Keratinocyte (primary cell): Measurements from ENCODE around the gene CBLN3. TPM values are rescaled to one million over a fixed set of nuclear protein-coding genes. Genes with fewer than 3 reads are reported as not detected.

Experiments used
- DNase-seq: peaks from one replicate; pipeline ENCODE4 v3.0.0-alpha.2; 2011; ENCODE audit warnings: low read depth, missing footprints, low spot score
- FAIRE-seq: peaks from 2 replicates; lab custom pipeline; 2011; peaks lifted over from hg19 to GRCh38; lab: Jason Lieb, UNC
- H2AFZ ChIP-seq: 2 replicates; pipeline ENCODE4 v1.6.0; 2012; ENCODE audit warnings: low read length, control low read depth, inconsistent platforms; ENCODE audit not compliant: control insufficient read depth
- H3K27ac ChIP-seq: 2 replicates; pipeline ENCODE4 v1.5.1; 2011; ENCODE audit warnings: low read length; ENCODE audit not compliant: control insufficient read depth, insufficient read depth
- H3K27me3 ChIP-seq: 3 replicates; pipeline ENCODE4 v1.6.0; 2011; ENCODE audit warnings: low read length; ENCODE audit not compliant: control insufficient read depth, insufficient read depth; ENCODE audit errors: extremely low read depth
- H3K36me3 ChIP-seq, 2 experiments: 2 replicates in 1 of 2; 3 replicates in 1 of 2; pipeline ENCODE4 v1.5.1; 2011; ENCODE audit warnings: low read length in 2 of 2, mild to moderate bottlenecking in 1 of 2; ENCODE audit not compliant: control insufficient read depth in 2 of 2, insufficient read depth in 2 of 2; ENCODE audit errors: extremely low read depth in 1 of 2
- H3K4me1 ChIP-seq: 3 replicates; pipeline ENCODE4 v1.5.1; 2011; ENCODE audit warnings: low read length; ENCODE audit not compliant: control insufficient read depth, insufficient read depth; ENCODE audit errors: extremely low read depth
- H3K4me2 ChIP-seq: 3 replicates; pipeline ENCODE4 v1.6.0; 2011; ENCODE audit warnings: low read depth, low read length; ENCODE audit not compliant: control insufficient read depth, insufficient read depth; ENCODE audit errors: extremely low read depth
- H3K4me3 ChIP-seq, 3 experiments: fragments of 200-600 bp in 1 of 3; sonication (generic) in 1 of 3; 2 replicates in 2 of 3; 3 replicates in 1 of 3; pipeline ENCODE4 v1.5.1; 2011 to 2016; ENCODE audit warnings: low read length in 3 of 3, mild to moderate bottlenecking in 3 of 3, control low read depth in 2 of 3, inconsistent platforms in 1 of 3, low read depth in 1 of 3, mixed read lengths in 1 of 3, mixed run types in 1 of 3, moderate library complexity in 1 of 3; ENCODE audit not compliant: control insufficient read depth in 2 of 3, insufficient read depth in 2 of 3; ENCODE audit errors: extremely low read depth in 1 of 3
- H3K79me2 ChIP-seq: 2 replicates; pipeline ENCODE4 v1.6.0; 2012; ENCODE audit warnings: low read length; ENCODE audit not compliant: control insufficient read depth, insufficient read depth
- H3K9ac ChIP-seq: 3 replicates; pipeline ENCODE4 v1.6.0; 2011; ENCODE audit warnings: low read length; ENCODE audit not compliant: control insufficient read depth, insufficient read depth; ENCODE audit errors: extremely low read depth
- H3K9me1 ChIP-seq: 3 replicates; pipeline ENCODE4 v1.6.0; 2011; ENCODE audit warnings: low read length; ENCODE audit not compliant: control insufficient read depth, insufficient read depth; ENCODE audit errors: extremely low read depth
- H3K9me3 ChIP-seq: 2 replicates; pipeline ENCODE4 v1.5.1; 2012; ENCODE audit warnings: low read depth, low read length; ENCODE audit not compliant: control insufficient read depth
- H4K20me1 ChIP-seq: 3 replicates; pipeline ENCODE4 v1.6.0; 2011; ENCODE audit warnings: low read length; ENCODE audit not compliant: control insufficient read depth, insufficient read depth; ENCODE audit errors: extremely low read depth
- EZH2 ChIP-seq: IDR thresholded peaks from one replicate; pipeline ENCODE4 v1.6.1; 2012; ENCODE audit warnings: inconsistent platforms, mild to moderate bottlenecking, low read length, moderate library complexity
- dilution Hi-C: fragments of 300-500 bp; cut with MboI; formaldehyde crosslinking; loops from one replicate; pipeline ENCODE4 v1.7.0; 2020; ENCODE audit warnings: low sequenced_read_pairs; ENCODE audit not compliant: extremely low pct_ligation_motif_present
- polyA plus RNA-seq, 5 experiments: library from polyadenylated mRNA; depleted of rRNA in 3 of 5; stranded (reverse) in 3 of 5; stranded (forward) in 1 of 5; unstranded in 1 of 5; fragments of >200 nt; gene quantifications; 1 replicate in 1 of 5; 2 replicates in 3 of 5; 3 replicates in 1 of 5; pipeline versions ENCODE4 v1.2.1 to v1.2.3, GENCODE V29; 2011 to 2012; ENCODE audit warnings: missing spikeins in 2 of 5, low read depth in 1 of 5, low replicate concordance in 1 of 5
- TF ChIP-seq, protein P1 (sequence below), 3 experiments: IDR thresholded peaks in 1 of 3; conservative IDR thresholded peaks in 1 of 3; optimal IDR thresholded peaks in 1 of 3; 2 replicates in 2 of 3; 3 replicates in 1 of 3; pipeline versions ENCODE3 to v1.5.1; 2011; ENCODE audit warnings: low read length in 3 of 3, mild to moderate bottlenecking in 3 of 3, moderate library complexity in 2 of 3, control low read depth in 1 of 3, inconsistent platforms in 1 of 3; ENCODE audit not compliant: insufficient read depth in 2 of 3; ENCODE audit errors: extremely low read depth in 1 of 3

The CBLN3 gene
- polyA plus RNA-seq, 1 donor (not counting 4 experiments of a cell fraction or from before 2014, with no cell fraction given), result 1.6 TPM

DNA sequence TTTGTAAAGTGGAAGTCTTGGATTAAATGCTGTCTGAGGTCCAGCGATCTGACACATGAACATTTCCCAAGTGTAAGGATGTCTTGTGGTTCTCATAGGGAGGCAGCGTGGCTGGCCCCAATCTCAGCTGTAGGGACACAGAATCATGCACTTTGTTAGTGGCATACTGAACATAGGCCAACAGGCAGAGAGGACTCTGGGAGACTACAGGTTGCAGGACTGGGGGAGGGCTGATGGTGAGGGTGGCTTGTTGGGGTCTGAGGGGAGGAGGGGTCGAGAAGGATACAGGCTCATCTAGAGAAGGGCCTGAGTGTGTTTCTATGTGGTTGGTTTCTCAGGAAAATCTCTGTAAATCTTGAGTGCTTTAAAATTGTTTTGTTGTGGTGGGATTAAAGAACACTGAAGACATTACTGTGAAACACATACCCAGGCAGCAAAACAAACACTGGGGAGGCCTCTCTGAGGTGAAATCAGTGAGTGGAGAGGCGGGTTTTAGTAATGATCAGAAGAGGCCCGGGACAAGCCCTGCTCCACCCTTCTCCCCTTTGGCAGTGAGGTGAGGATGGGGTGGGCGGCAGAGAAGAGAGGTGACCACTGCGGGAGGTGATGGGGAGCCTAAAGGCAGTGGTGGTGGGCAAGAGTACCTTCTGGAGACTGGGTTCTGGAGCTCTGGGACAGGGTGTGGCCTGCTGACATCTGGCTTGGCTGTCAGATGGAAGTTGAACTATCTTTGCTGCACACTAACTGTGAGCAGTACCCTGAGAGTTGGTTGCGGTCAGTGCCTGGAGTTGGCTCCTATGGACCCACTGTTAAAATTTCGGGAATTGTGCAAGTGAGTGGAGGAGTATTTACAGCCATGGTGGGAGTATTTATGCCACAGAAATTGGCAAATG, 27.4 kb downstream of the CBLN3 start:
- Histone ChIP-seq H3K27ac (no peak overlapping the region), H3K4me1 (peaks cover 23% of the 10 kb centered on the region), H3K79me2 (no peaks in the 10 kb centered on the region)

DNA sequence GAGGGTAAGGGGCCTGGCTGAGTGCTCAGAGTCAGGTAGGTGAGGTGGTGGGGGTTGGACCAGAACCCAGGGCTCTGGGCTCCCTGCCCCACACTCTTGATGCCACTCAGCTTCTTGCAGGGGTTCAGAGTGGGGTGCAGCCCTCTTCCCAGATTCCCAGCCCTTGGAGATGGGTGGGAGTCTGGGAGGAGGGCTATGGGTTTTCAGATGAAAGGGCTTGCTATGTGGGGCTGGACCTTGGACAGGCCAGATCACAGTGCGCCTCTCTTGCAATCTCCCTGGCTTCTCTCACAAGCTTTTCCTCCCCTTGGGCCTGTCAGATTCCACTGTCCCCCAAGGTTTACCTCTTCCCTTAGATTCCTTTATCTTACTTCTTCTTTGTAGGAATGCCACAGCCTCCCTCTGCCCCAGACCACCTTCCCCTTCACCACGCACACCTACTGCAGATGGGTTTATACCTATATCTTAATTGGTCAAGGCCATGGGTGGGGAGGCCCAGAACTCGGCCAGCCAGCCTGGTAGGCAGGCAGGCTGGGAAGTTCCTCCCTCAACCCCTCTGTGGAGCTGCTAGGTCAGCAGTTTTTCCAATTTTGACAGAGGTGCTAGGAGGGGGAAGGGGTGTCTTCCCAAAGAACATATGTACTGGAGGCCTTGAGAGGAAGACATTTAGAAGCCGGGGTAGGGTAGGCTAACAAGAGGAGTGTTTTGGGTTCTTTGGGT, 29.3 kb downstream of the CBLN3 start:
- no peaks in the 10 kb centered on the region for H3K36me3 ChIP-seq
- peak overlapping the region; percentile 67 for H3K4me2 ChIP-seq
- H3K9me1 ChIP-seq, result no peaks in the 10 kb centered on the region
- no peak for TF ChIP-seq EZH2
- TF ChIP-seq, protein P1, sequence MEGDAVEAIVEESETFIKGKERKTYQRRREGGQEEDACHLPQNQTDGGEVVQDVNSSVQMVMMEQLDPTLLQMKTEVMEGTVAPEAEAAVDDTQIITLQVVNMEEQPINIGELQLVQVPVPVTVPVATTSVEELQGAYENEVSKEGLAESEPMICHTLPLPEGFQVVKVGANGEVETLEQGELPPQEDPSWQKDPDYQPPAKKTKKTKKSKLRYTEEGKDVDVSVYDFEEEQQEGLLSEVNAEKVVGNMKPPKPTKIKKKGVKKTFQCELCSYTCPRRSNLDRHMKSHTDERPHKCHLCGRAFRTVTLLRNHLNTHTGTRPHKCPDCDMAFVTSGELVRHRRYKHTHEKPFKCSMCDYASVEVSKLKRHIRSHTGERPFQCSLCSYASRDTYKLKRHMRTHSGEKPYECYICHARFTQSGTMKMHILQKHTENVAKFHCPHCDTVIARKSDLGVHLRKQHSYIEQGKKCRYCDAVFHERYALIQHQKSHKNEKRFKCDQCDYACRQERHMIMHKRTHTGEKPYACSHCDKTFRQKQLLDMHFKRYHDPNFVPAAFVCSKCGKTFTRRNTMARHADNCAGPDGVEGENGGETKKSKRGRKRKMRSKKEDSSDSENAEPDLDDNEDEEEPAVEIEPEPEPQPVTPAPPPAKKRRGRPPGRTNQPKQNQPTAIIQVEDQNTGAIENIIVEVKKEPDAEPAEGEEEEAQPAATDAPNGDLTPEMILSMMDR (optimal IDR thresholded peaks at IDR 0.05 in 1 of 3, IDR thresholded peaks at IDR 0.05 in 1 of 3, conservative IDR thresholded peaks at IDR 0.05 in 1 of 3; ENCODE audit: extremely low read depth in 1 of 3, insufficient read depth in 2 of 3, low read length in 3 of 3), result no peak
- no peak overlapping the region for H3K9ac ChIP-seq
- no peaks in the 10 kb centered on the region for H3K27me3 ChIP-seq
- no peak overlapping the region for H3K4me3 ChIP-seq
- FAIRE-seq, result no peak
- peaks cover 41% of the 10 kb centered on the region for H3K4me1 ChIP-seq
- H4K20me1 ChIP-seq, result no peaks in the 10 kb centered on the region
- no peaks in the 10 kb centered on the region for H3K9me3 ChIP-seq
- dilution Hi-C loops, result no loop called here
- H3K27ac ChIP-seq, result no peak overlapping the region
- H3K79me2 ChIP-seq, result no peaks in the 10 kb centered on the region
- no peak for DNase-seq
- H2AFZ ChIP-seq, result no peak overlapping the region

More for the DNA sequence above, 27.4 kb downstream of the CBLN3 start:
- DNase-seq, result no peak
- H3K4me2 ChIP-seq, result no peak overlapping the region
- no peak overlapping the region for H3K4me3 ChIP-seq
- H3K9me3 ChIP-seq, result no peaks in the 10 kb centered on the region
- no peak for FAIRE-seq
- H4K20me1 ChIP-seq, result no peaks in the 10 kb centered on the region
- TF ChIP-seq EZH2, result no peak
- TF ChIP-seq, protein P1 (optimal IDR thresholded peaks at IDR 0.05 in 1 of 3, IDR thresholded peaks at IDR 0.05 in 1 of 3, conservative IDR thresholded peaks at IDR 0.05 in 1 of 3; ENCODE audit: extremely low read depth in 1 of 3, insufficient read depth in 2 of 3, low read length in 3 of 3), result no peak
- no peaks in the 10 kb centered on the region for H3K9me1 ChIP-seq
- dilution Hi-C loops, result no loop called here
- no peak overlapping the region for H3K9ac ChIP-seq
- H3K36me3 ChIP-seq, result no peaks in the 10 kb centered on the region
- no peaks in the 10 kb centered on the region for H3K27me3 ChIP-seq
- no peak overlapping the region for H2AFZ ChIP-seq
